Neural cell (in vitro differentiated cells): Measurements from ENCODE around the gene CDCA5.

ENCODE experiments used
- EP300 ChIP-seq: fragments of 450-650 bp; conservative IDR thresholded peaks from 2 replicates; pipeline ENCODE4 v1.6.1; 2014; ENCODE audit warnings: antibody characterized with exemption, mild to moderate bottlenecking, moderate library complexity; ENCODE audit not compliant: poor library complexity, severe bottlenecking
- TF ChIP-seq, protein P1 (sequence below): fragments of 450-650 bp; IDR thresholded peaks from 2 replicates; pipeline ENCODE4 v1.5.1; 2014; ENCODE audit warnings: antibody characterized with exemption, mild to moderate bottlenecking, moderate library complexity; ENCODE audit not compliant: poor library complexity, severe bottlenecking

DNA sequence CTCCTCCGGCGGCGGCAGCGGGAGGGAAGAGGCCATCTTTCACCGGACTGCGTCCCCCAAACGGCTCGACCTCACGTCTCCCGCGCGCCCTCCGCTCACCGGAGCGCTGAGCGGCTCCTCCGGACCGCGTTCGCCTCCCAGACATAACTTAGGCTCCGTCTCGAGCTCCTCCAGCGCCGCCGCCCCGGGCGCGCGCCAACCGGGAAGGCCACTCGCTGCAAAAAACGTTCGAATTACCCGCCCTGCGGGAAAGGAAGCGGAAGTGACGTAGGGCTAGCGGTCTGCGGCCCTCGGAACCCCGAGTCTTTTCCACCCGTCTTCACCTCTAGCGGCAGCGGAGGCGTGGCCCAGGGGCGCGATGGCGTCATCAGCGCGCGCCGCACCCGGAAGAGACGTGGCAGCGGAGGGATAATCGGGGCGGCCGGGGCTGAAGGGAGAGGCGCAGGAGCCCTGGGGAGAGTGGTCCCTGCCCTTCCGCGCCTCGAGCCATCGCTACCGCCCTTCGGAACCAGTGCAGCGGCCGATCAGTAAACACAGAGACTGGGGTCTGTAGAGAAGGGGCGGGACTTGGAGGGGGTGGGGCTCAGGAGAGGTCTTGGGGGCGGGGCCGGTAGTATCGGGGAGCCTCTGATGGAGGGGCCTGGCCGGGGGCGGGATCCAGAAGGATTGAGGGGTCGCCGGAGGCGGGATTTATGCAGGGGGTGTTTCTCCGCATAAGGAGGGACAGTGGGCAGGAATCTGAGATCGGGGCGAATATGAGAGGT, at the start of gene CDCA5, which contains the start of gene ZFPL1:
- TF ChIP-seq, protein P1, sequence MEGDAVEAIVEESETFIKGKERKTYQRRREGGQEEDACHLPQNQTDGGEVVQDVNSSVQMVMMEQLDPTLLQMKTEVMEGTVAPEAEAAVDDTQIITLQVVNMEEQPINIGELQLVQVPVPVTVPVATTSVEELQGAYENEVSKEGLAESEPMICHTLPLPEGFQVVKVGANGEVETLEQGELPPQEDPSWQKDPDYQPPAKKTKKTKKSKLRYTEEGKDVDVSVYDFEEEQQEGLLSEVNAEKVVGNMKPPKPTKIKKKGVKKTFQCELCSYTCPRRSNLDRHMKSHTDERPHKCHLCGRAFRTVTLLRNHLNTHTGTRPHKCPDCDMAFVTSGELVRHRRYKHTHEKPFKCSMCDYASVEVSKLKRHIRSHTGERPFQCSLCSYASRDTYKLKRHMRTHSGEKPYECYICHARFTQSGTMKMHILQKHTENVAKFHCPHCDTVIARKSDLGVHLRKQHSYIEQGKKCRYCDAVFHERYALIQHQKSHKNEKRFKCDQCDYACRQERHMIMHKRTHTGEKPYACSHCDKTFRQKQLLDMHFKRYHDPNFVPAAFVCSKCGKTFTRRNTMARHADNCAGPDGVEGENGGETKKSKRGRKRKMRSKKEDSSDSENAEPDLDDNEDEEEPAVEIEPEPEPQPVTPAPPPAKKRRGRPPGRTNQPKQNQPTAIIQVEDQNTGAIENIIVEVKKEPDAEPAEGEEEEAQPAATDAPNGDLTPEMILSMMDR = no peak
- peak; percentile 81 for TF ChIP-seq EP300
